Activated naive CD8-positive, alpha-beta T cell treated with anti-CD3 and anti-CD28 coated beads, Interleukin-2, amount 10 ng/mL, durations not matched to agents 7 days and 5 days (primary cell): Measurements from ENCODE around the gene PPP4R3A. TPM values are rescaled to one million over a fixed set of nuclear protein-coding genes. Genes with fewer than 3 reads are reported as not detected.
A peak's percentile ranks its signal among the peaks of the same experiment; 100 is the strongest.
"Not testable (repeated sequence)": the region's sequence is repeated elsewhere in the genome, so short reads cannot be mapped to it uniquely, and the experiment has no call there.

Source experiments
- ATAC-seq: fragments of 150-1000 bp; cut with Tn5 transposase; one replicate; pipeline ENCODE4 v1.10.0; 2021; ENCODE audit warnings: low read depth, moderate library complexity
- POLR2A ChIA-PET: fragments of 350-600 bp; sonication (Branson Sonifier 250); formaldehyde crosslinking; loops from one replicate; lab custom pipeline; 2021; ENCODE audit warnings: antibody characterized with exemption; lab: Charles Lee
- DNase-seq: peaks from one replicate; pipeline ENCODE4 v3.0.0; 2021
- H3K27ac Mint-ChIP-seq: one replicate; pipeline ENCODE4 v1.8.0; 2022; ENCODE audit warnings: mild to moderate bottlenecking, mixed read lengths
- H3K27me3 Mint-ChIP-seq: one replicate; pipeline ENCODE4 v1.8.0; 2022; ENCODE audit warnings: mild to moderate bottlenecking, moderate library complexity, mixed read lengths
- H3K36me3 Mint-ChIP-seq: one replicate; pipeline ENCODE4 v1.8.0; 2021; ENCODE audit warnings: mild to moderate bottlenecking, mixed read lengths
- H3K4me1 Mint-ChIP-seq: one replicate; pipeline ENCODE4 v1.8.0; 2021; ENCODE audit warnings: mixed read lengths
- H3K4me3 Mint-ChIP-seq: one replicate; pipeline ENCODE4 v1.8.0; 2022; ENCODE audit warnings: mild to moderate bottlenecking, moderate library complexity, mixed read lengths
- H3K9me3 Mint-ChIP-seq: one replicate; pipeline ENCODE4 v1.8.0; 2021; ENCODE audit warnings: mixed read lengths
- total RNA-seq, 2 experiments: library from RNA; stranded (reverse); gene quantifications; one replicate each; pipeline ENCODE4 v1.2.3, GENCODE V29; 2021

PPP4R3A gene
- 100 to 1,000 TPM; 138 to 142 TPM for total RNA-seq

GRCh38 chr14:91510171-91511042 is at the start of gene PPP4R3A:
Gene PPP4R3A (minus strand): TSS chr14:91510310. CDS start chr14:91509647, 663 bp downstream.
- POLR2A ChIA-PET = interaction anchor here (0.6 to 2.5 kb wide), 17 partner anchors 10 to 1126 kb away, joined by 3 to 17 read pairs (median 3); partner anchors contain the start of genes FBLN5, TC2N and TRIP11
- ATAC-seq (peak; percentile 88), DNase-seq (peak; percentile 95)
- peak within 1 kb of the TSS; percentile 98 for H3K4me3 Mint-ChIP-seq
- peaks cover 20% of the 10 kb centered on the region for H3K36me3 Mint-ChIP-seq
- H3K9me3 Mint-ChIP-seq = no peaks in the 10 kb centered on the region
- peaks cover 15% of the 10 kb centered on the region for H3K4me1 Mint-ChIP-seq
- peaks cover 2% of the 10 kb centered on the region for H3K27me3 Mint-ChIP-seq
- peak within 1 kb of the TSS; percentile 100 for H3K27ac Mint-ChIP-seq

GRCh38 chr14:91555531-91555930 is 45.4 kb upstream of the PPP4R3A start:
- Mint-ChIP-seq H3K4me1 (no peaks in the 10 kb centered on the region), H3K27ac (no peak overlapping the region), H3K4me3 (no peak overlapping the region), H3K27me3 (peaks cover 21% of the 10 kb centered on the region), H3K36me3 (peaks cover 2% of the 10 kb centered on the region), H3K9me3 (peaks cover 7% of the 10 kb centered on the region)
- ATAC-seq = no peak
- no peak for DNase-seq
- POLR2A ChIA-PET = no interaction called here

GRCh38 chr14:91554535-91555332 is 44.6 kb upstream of the PPP4R3A start:
- no peak overlapping the region for H3K4me3 Mint-ChIP-seq
- peaks cover under 1% of the 10 kb centered on the region for H3K36me3 Mint-ChIP-seq
- no peaks in the 10 kb centered on the region for H3K4me1 Mint-ChIP-seq
- POLR2A ChIA-PET = no interaction called here
- peaks cover 14% of the 10 kb centered on the region for H3K27me3 Mint-ChIP-seq
- peaks cover 5% of the 10 kb centered on the region for H3K9me3 Mint-ChIP-seq
- DNase-seq (no peak), ATAC-seq (no peak)
- H3K27ac Mint-ChIP-seq = no peak overlapping the region

GRCh38 chr14:91548108-91548507 is 38.0 kb upstream of the PPP4R3A start:
- POLR2A ChIA-PET = no interaction called here
- H3K4me3 Mint-ChIP-seq = no peak overlapping the region
- no peak for ATAC-seq
- no peak overlapping the region for H3K27ac Mint-ChIP-seq
- DNase-seq = no peak
- H3K9me3 Mint-ChIP-seq = no peaks in the 10 kb centered on the region
- H3K36me3 Mint-ChIP-seq = no peaks in the 10 kb centered on the region
- H3K27me3 Mint-ChIP-seq = peaks cover 15% of the 10 kb centered on the region
- H3K4me1 Mint-ChIP-seq = no peaks in the 10 kb centered on the region

- ATAC-seq (no peak), DNase-seq (no peak)
- no peaks in the 10 kb centered on the region for H3K36me3 Mint-ChIP-seq
- H3K9me3 Mint-ChIP-seq = peaks cover 6% of the 10 kb centered on the region
- no peaks in the 10 kb centered on the region for H3K4me1 Mint-ChIP-seq
- POLR2A ChIA-PET = no interaction called here
- peaks cover 12% of the 10 kb centered on the region for H3K27me3 Mint-ChIP-seq
- H3K4me3 Mint-ChIP-seq = no peak overlapping the region
- H3K27ac Mint-ChIP-seq = no peak overlapping the region
These were observed 36.0 kb upstream of the PPP4R3A start for GRCh38 chr14:91545946-91546716.

- POLR2A ChIA-PET = no interaction called here
- H3K27ac Mint-ChIP-seq = no peak overlapping the region
- no peaks in the 10 kb centered on the region for H3K4me1 Mint-ChIP-seq
- H3K4me3 Mint-ChIP-seq = no peak overlapping the region
- H3K9me3 Mint-ChIP-seq = peaks cover 12% of the 10 kb centered on the region
- H3K36me3 Mint-ChIP-seq = no peaks in the 10 kb centered on the region
- ATAC-seq (no peak), DNase-seq (no peak)
- peaks cover 12% of the 10 kb centered on the region for H3K27me3 Mint-ChIP-seq
These were observed 35.1 kb upstream of the PPP4R3A start for GRCh38 chr14:91545204-91545603.

GRCh38 chr14:91536327-91536726 is 26.2 kb upstream of the PPP4R3A start:
- Mint-ChIP-seq H3K27ac (no peak overlapping the region), H3K4me1 (no peaks in the 10 kb centered on the region), H3K9me3 (peaks cover 16% of the 10 kb centered on the region), H3K36me3 (peaks cover 2% of the 10 kb centered on the region), H3K27me3 (peaks cover 6% of the 10 kb centered on the region), H3K4me3 (no peak overlapping the region)
- POLR2A ChIA-PET = interaction anchor here (0.6 kb wide), 1 partner anchor 13 kb away, joined by 4 read pairs; no protein-coding TSS in a partner anchor
- no peak for ATAC-seq
- DNase-seq = no peak

GRCh38 chr14:91534059-91534458 is 23.9 kb upstream of the PPP4R3A start:
- H3K36me3 Mint-ChIP-seq, H3K4me3 Mint-ChIP-seq, POLR2A ChIA-PET, ATAC-seq, H3K9me3 Mint-ChIP-seq, H3K4me1 Mint-ChIP-seq, H3K27ac Mint-ChIP-seq, DNase-seq, H3K27me3 Mint-ChIP-seq: not testable (repeated sequence)

GRCh38 chr14:91533623-91534022 is 23.5 kb upstream of the PPP4R3A start:
- ATAC-seq (no peak), DNase-seq (no peak)
- Mint-ChIP-seq H3K9me3 (peaks cover 3% of the 10 kb centered on the region), H3K36me3 (no peaks in the 10 kb centered on the region), H3K27me3 (peaks cover 8% of the 10 kb centered on the region), H3K4me1 (peaks cover 4% of the 10 kb centered on the region), H3K4me3 (no peak overlapping the region), H3K27ac (no peak overlapping the region)
- POLR2A ChIA-PET = no interaction called here

GRCh38 chr14:91523972-91524371 is 13.9 kb upstream of the PPP4R3A start:
- DNase-seq (no peak), ATAC-seq (no peak)
- Mint-ChIP-seq H3K27me3 (peaks cover 9% of the 10 kb centered on the region), H3K9me3 (peaks cover 2% of the 10 kb centered on the region), H3K4me3 (no peak overlapping the region), H3K4me1 (no peaks in the 10 kb centered on the region), H3K36me3 (no peaks in the 10 kb centered on the region), H3K27ac (no peak overlapping the region)
- POLR2A ChIA-PET = no interaction called here

GRCh38 chr14:91521061-91521640 is 11.0 kb upstream of the PPP4R3A start:
- Mint-ChIP-seq H3K27ac (no peak overlapping the region), H3K27me3 (peaks cover 13% of the 10 kb centered on the region), H3K4me1 (no peaks in the 10 kb centered on the region), H3K36me3 (no peaks in the 10 kb centered on the region), H3K4me3 (no peak overlapping the region), H3K9me3 (peaks cover 2% of the 10 kb centered on the region)
- DNase-seq (no peak), ATAC-seq (no peak)
- POLR2A ChIA-PET = no interaction called here

- no peak for ATAC-seq
- Mint-ChIP-seq H3K9me3 (peaks cover 2% of the 10 kb centered on the region), H3K27me3 (peaks cover 13% of the 10 kb centered on the region), H3K4me3 (no peak overlapping the region), H3K27ac (no peak overlapping the region), H3K36me3 (no peaks in the 10 kb centered on the region), H3K4me1 (no peaks in the 10 kb centered on the region)
- POLR2A ChIA-PET = no interaction called here
- DNase-seq = no peak
These were observed 10.0 kb upstream of the PPP4R3A start for GRCh38 chr14:91520138-91520537.
